Upper lobe of left lung (tissue), 4 donors: ENCODE results near the gene TCF7.

Experiments used
- CTCF ChIP-seq, 6 experiments: fragments of 450-650 bp in 4 of 6; fragments of 200-600 bp in 2 of 6; sonication (generic) in 2 of 6; IDR thresholded peaks; one replicate each; pipeline ENCODE4 v1.5.1; 2016 to 2019; ENCODE audit warnings: antibody characterized with exemption in 6 of 6
- EP300 ChIP-seq, 4 donors: sonication (generic); formaldehyde crosslinking; IDR thresholded peaks; one replicate each; pipeline ENCODE4 v1.5.1; 2017; ENCODE audit warnings: antibody characterized with exemption in 4 of 4, control low read depth in 2 of 4
- POLR2A ChIP-seq, 4 donors: fragments of 450-650 bp; IDR thresholded peaks; one replicate each; pipeline ENCODE4 v1.5.1; 2016 to 2017; ENCODE audit warnings: antibody characterized with exemption in 4 of 4, mild to moderate bottlenecking in 2 of 4
- POLR2AphosphoS5 ChIP-seq, 2 donors: sonication (generic); formaldehyde crosslinking; IDR thresholded peaks; one replicate each; pipeline ENCODE4 v1.5.1; 2017; ENCODE audit warnings: antibody characterized with exemption in 2 of 2

GRCh38 chr5:134136221-134136631, 21.7 kb downstream of the TCF7 start:
- TF ChIP-seq CTCF (IDR thresholded peaks at IDR 0.05) (no peak), POLR2A (IDR thresholded peaks at IDR 0.05) (no peak), EP300 (IDR thresholded peaks at IDR 0.05) (no peak), POLR2AphosphoS5 (IDR thresholded peaks at IDR 0.05) (no peak)
